AG09309 (cell line): ENCODE data around the gene SLC12A1.

Experiments used
- DNase-seq: peaks from one replicate; pipeline ENCODE4 v3.0.0-alpha.2; 2010; ENCODE audit warnings: low read depth
- H3K4me3 ChIP-seq: 2 replicates; pipeline ENCODE4 v1.5.1; 2011; ENCODE audit warnings: mild to moderate bottlenecking, low read depth, low read length, moderate library complexity; ENCODE audit not compliant: control insufficient read depth
- CTCF ChIP-seq: IDR thresholded peaks from 2 replicates; pipeline ENCODE4 v1.5.1; 2011; ENCODE audit warnings: mild to moderate bottlenecking, low read depth, low read length, inconsistent platforms; ENCODE audit not compliant: insufficient read depth, control insufficient read depth; ENCODE audit errors: missing control alignments

SLC12A1 gene

GRCh38 chr15:48233246-48233645, 27.1 kb downstream of the SLC12A1 start:
- DNase-seq, result no peak
- no peak for TF ChIP-seq CTCF

GRCh38 chr15:48239334-48239733, 33.2 kb downstream of the SLC12A1 start:
- no peak for TF ChIP-seq CTCF
- H3K4me3 ChIP-seq, result no peak overlapping the region
- DNase-seq, result no peak

More at GRCh38 chr15:48233246-48233645, 27.1 kb downstream of the SLC12A1 start:
- no peak overlapping the region for H3K4me3 ChIP-seq

GRCh38 chr15:48242015-48242414, 35.9 kb downstream of the SLC12A1 start:
- no peak for DNase-seq
- no peak overlapping the region for H3K4me3 ChIP-seq
- no peak for TF ChIP-seq CTCF

- DNase-seq, result no peak
- H3K4me3 ChIP-seq, result no peak overlapping the region
- no peak for TF ChIP-seq CTCF
Measured at GRCh38 chr15:48242535-48242934, 36.4 kb downstream of the SLC12A1 start.

- no peak overlapping the region for H3K4me3 ChIP-seq
- no peak for DNase-seq
- TF ChIP-seq CTCF, result no peak
Measured at GRCh38 chr15:48244921-48245320, 38.8 kb downstream of the SLC12A1 start.

- no peak for DNase-seq
- TF ChIP-seq CTCF, result no peak
- no peak overlapping the region for H3K4me3 ChIP-seq
Measured at GRCh38 chr15:48248414-48248813, 42.3 kb downstream of the SLC12A1 start.

- peak; percentile 68 for TF ChIP-seq CTCF
- peak; percentile 55 for DNase-seq
- H3K4me3 ChIP-seq, result no peak overlapping the region
Measured at GRCh38 chr15:48250640-48251076, 44.6 kb downstream of the SLC12A1 start.
